IMR-90 (cell line): Measurements from ENCODE around the gene STAB1. TPM values are rescaled to one million over a fixed set of nuclear protein-coding genes. Genes with fewer than 3 reads are reported as not detected.

ENCODE experiments used
- ATAC-seq: fragments of 200-7000 bp; cut with Tn5 transposase; 2 replicates; pipeline ENCODE4 v1.9.1; 2020; ENCODE audit warnings: low read depth, mild to moderate bottlenecking, moderate library complexity
- BruUV-seq: library from RNA; stranded (reverse); fragments of 400-500 nt; replicated peaks from 2 replicates; lab custom pipeline; 2021; lab: Mats Ljungman, UMichigan
- CTCF ChIA-PET: fragments of 300-600 bp; formaldehyde crosslinking; extraction: SDS; loops from one replicate; lab custom pipeline; 2021; ENCODE audit warnings: antibody characterized with exemption; lab: Yijun Ruan, JAX
- POLR2A ChIA-PET: fragments of 300-600 bp; sonication (Branson Sonifier 250); formaldehyde crosslinking; loops from one replicate; lab custom pipeline; 2022; ENCODE audit warnings: antibody characterized with exemption; ENCODE audit not compliant: unreplicated experiment; lab: Charles Lee
- DNase-seq: peaks from one replicate; pipeline ENCODE4 v3.0.0; 2013
- H2AFZ ChIP-seq: replicated peaks from 2 replicates; pipeline ENCODE3; 2013; ENCODE audit warnings: low read length, mild to moderate bottlenecking; ENCODE audit not compliant: poor library complexity
- H2AK5ac ChIP-seq: 2 replicates; pipeline ENCODE4 v1.6.1; 2013; ENCODE audit warnings: low read depth, low read length, inconsistent platforms
- H2AK9ac ChIP-seq: replicated peaks from 2 replicates; pipeline ENCODE3; 2013; ENCODE audit warnings: mild to moderate bottlenecking, low read depth, low read length, moderate library complexity; ENCODE audit not compliant: poor library complexity
- H2BK120ac ChIP-seq: 2 replicates; pipeline ENCODE4 v1.6.1; 2013; ENCODE audit warnings: low read depth, low read length, inconsistent platforms
- H2BK15ac ChIP-seq: 3 replicates; pipeline ENCODE4 v1.6.1; 2013; ENCODE audit warnings: low read depth, low read length, inconsistent platforms
- H2BK20ac ChIP-seq: 2 replicates; pipeline ENCODE4 v1.6.1; 2013; ENCODE audit warnings: low read depth, mild to moderate bottlenecking, inconsistent platforms, low read length, moderate library complexity
- H2BK5ac ChIP-seq: 2 replicates; pipeline ENCODE4 v1.6.1; 2013; ENCODE audit warnings: mild to moderate bottlenecking, low read depth, low read length, inconsistent platforms; ENCODE audit not compliant: poor library complexity, severe bottlenecking
- H3K14ac ChIP-seq: replicated peaks from 2 replicates; pipeline ENCODE4 v1.6.1; 2013; ENCODE audit warnings: low read depth, low read length, inconsistent platforms
- H3K18ac ChIP-seq: 2 replicates; pipeline ENCODE4 v1.6.1; 2013; ENCODE audit warnings: low read depth, low read length, control low read depth
- H3K23ac ChIP-seq: 2 replicates; pipeline ENCODE4 v1.6.1; 2013; ENCODE audit warnings: low read depth, low read length, inconsistent platforms
- H3K27ac ChIP-seq: 2 replicates; pipeline ENCODE4 v1.5.1; 2013; ENCODE audit warnings: mild to moderate bottlenecking, control low read depth, low read length; ENCODE audit not compliant: insufficient read depth
- H3K27me3 ChIP-seq: 2 replicates; pipeline ENCODE4 v1.6.1; 2013; ENCODE audit warnings: low read length; ENCODE audit not compliant: control insufficient read depth, insufficient read depth
- H3K36me3 ChIP-seq: 2 replicates; pipeline ENCODE4 v1.6.1; 2013; ENCODE audit warnings: low read length, mixed read lengths; ENCODE audit not compliant: control insufficient read depth, insufficient read depth
- H3K4ac ChIP-seq: 2 replicates; pipeline ENCODE4 v1.6.1; 2013; ENCODE audit warnings: low read depth, low read length, inconsistent platforms
- H3K4me1 ChIP-seq: 2 replicates; pipeline ENCODE4 v1.6.1; 2013; ENCODE audit warnings: low read length, mixed read lengths; ENCODE audit not compliant: control insufficient read depth, insufficient read depth
- H3K4me2 ChIP-seq: 2 replicates; pipeline ENCODE4 v1.6.1; 2013; ENCODE audit warnings: low read depth, mild to moderate bottlenecking, control low read depth, low read length, moderate library complexity
- H3K4me3 ChIP-seq: 2 replicates; pipeline ENCODE4 v1.5.1; 2013; ENCODE audit warnings: low read depth, mild to moderate bottlenecking, control low read depth, low read length, moderate library complexity; ENCODE audit not compliant: insufficient read depth
- H3K56ac ChIP-seq: 2 replicates; pipeline ENCODE4 v1.6.1; 2013; ENCODE audit warnings: low read length, inconsistent platforms; ENCODE audit not compliant: insufficient read depth; ENCODE audit errors: extremely low read depth
- H3K79me1 ChIP-seq, 2 experiments: 2 replicates each; pipeline ENCODE4 v1.6.1; 2013; ENCODE audit warnings: low read length in 2 of 2, inconsistent platforms in 1 of 2, low read depth in 1 of 2
- H3K9ac ChIP-seq: 2 replicates; pipeline ENCODE4 v1.6.1; 2013; ENCODE audit warnings: low read depth, low read length, control low read depth
- H3K9me1 ChIP-seq: 2 replicates; pipeline ENCODE4 v1.6.1; 2013; ENCODE audit warnings: low read length, inconsistent platforms; ENCODE audit not compliant: insufficient read depth
- H3K9me3 ChIP-seq: 2 replicates; pipeline ENCODE4 v1.6.1; 2013; ENCODE audit warnings: low read length; ENCODE audit not compliant: control insufficient read depth, insufficient read depth
- H4K20me1 ChIP-seq: 2 replicates; pipeline ENCODE4 v1.6.1; 2013; ENCODE audit warnings: low read length, inconsistent platforms; ENCODE audit not compliant: insufficient read depth
- H4K5ac ChIP-seq: 2 replicates; pipeline ENCODE4 v1.6.1; 2013; ENCODE audit warnings: mild to moderate bottlenecking, low read depth, low read length, control low read depth
- H4K8ac ChIP-seq, 2 experiments: 2 replicates each; pipeline ENCODE4 v1.6.1; 2013; ENCODE audit warnings: low read depth in 2 of 2, low read length in 2 of 2, control low read depth in 1 of 2, inconsistent platforms in 1 of 2
- H4K91ac ChIP-seq: 2 replicates; pipeline ENCODE4 v1.6.1; 2013; ENCODE audit warnings: low read depth, low read length, inconsistent platforms; ENCODE audit not compliant: insufficient read depth
- BHLHE40 ChIP-seq: fragments of 150-350 bp; IDR thresholded peaks from 2 replicates; pipeline ENCODE4 v1.6.1; 2016; ENCODE audit warnings: mild to moderate bottlenecking, low read depth, low read length
- CEBPB ChIP-seq: IDR thresholded peaks from 2 replicates; pipeline ENCODE4 v1.6.1; 2012; ENCODE audit warnings: low read depth, low read length, improper control_type of control experiment
- CTCF ChIP-seq: conservative IDR thresholded peaks from 2 replicates; pipeline ENCODE4 v1.5.1; 2012; ENCODE audit warnings: mild to moderate bottlenecking, low read depth, low read length, improper control_type of control experiment
- ELK1 ChIP-seq: fragments of 150-350 bp; IDR thresholded peaks from 2 replicates; pipeline ENCODE4 v1.6.1; 2016; ENCODE audit warnings: low read depth, mild to moderate bottlenecking, low read length, moderate library complexity, borderline replicate concordance
- POLR2A ChIP-seq: IDR thresholded peaks from 2 replicates; pipeline ENCODE4 v1.6.1; 2012; ENCODE audit warnings: mild to moderate bottlenecking, low read depth, low read length
- RAD21 ChIP-seq: IDR thresholded peaks from 2 replicates; pipeline ENCODE4 v1.6.1; 2012; ENCODE audit warnings: low read length, improper control_type of control experiment
- RFX5 ChIP-seq: IDR thresholded peaks from 2 replicates; pipeline ENCODE4 v1.8.0; 2012; ENCODE audit warnings: low read depth, mild to moderate bottlenecking, low read length, moderate library complexity
- USF2 ChIP-seq: fragments of 150-350 bp; IDR thresholded peaks from 2 replicates; pipeline ENCODE4 v1.6.1; 2017; ENCODE audit warnings: mild to moderate bottlenecking, antibody characterized with exemption, low read length, low read depth
- WGBS, 2 experiments: methylation state at CpG; one replicate each; pipeline versions ENCODE4 v1.1.5 to v1.1.7; 2013; ENCODE audit warnings: missing lambda C conversion rate in 2 of 2; ENCODE audit not compliant: insufficient read length in 1 of 2; ENCODE audit errors: extremely low coverage in 2 of 2; 5-methylcytosine and 5-hydroxymethylcytosine counted together
- dilution Hi-C: fragments of 300-500 bp; cut with HindIII; formaldehyde crosslinking; loops from one replicate; pipeline ENCODE4 v1.14.3; 2018; ENCODE audit warnings: low sequenced_read_pairs; ENCODE audit not compliant: unreplicated experiment
- in situ Hi-C: fragments of 300-500 bp; cut with MboI; formaldehyde crosslinking; loops from 3 replicates; pipeline ENCODE4 v1.14.3; 2019; ENCODE audit warnings: low sequenced_read_pairs, inconsistent platforms, mixed read lengths
- intact Hi-C: fragments of 100-400 bp; cut with micrococcal nuclease; formaldehyde crosslinking; loops from 2 replicates; pipeline ENCODE4 v1.10.0; 2022
- polyA plus RNA-seq, 3 experiments: library from polyadenylated mRNA; depleted of rRNA; stranded (reverse); fragments of >200 nt; gene quantifications; 2 replicates each; pipeline ENCODE4 v1.2.3, GENCODE V29; 2012; ENCODE audit warnings: low replicate concordance in 1 of 3
- total RNA-seq: library from RNA; depleted of rRNA; stranded (reverse); fragments of >200 nt; gene quantifications from 2 replicates; pipeline ENCODE4 v1.2.3, GENCODE V29; 2012

STAB1 gene
- total and polyA plus RNA-seq, 2 of the 4 experiments (the other 2 are of a cell fraction), result not detected

- no peak overlapping the region for H3K4me2 ChIP-seq
- in situ Hi-C loops (no loop called here), dilution Hi-C loops (no loop called here), intact Hi-C loops (no loop called here)
- H3K4me1 ChIP-seq, result peaks cover 4% of the 10 kb centered on the region; the same call in 1 of the 2 replicates
- no peak for ATAC-seq
- H3K18ac ChIP-seq, result no peak overlapping the region
- H4K20me1 ChIP-seq, result peaks cover 12% of the 10 kb centered on the region; the same call in 1 of the 2 replicates
- H3K14ac ChIP-seq, result no peak overlapping the region
- no peak overlapping the region for H3K9ac ChIP-seq
- H3K23ac ChIP-seq, result no peak overlapping the region
- no peak overlapping the region for H2BK20ac ChIP-seq
- H3K4ac ChIP-seq, result no peak overlapping the region
- no peak overlapping the region for H4K5ac ChIP-seq
- CTCF ChIA-PET, result no interaction called here
- H3K27me3 ChIP-seq, result no peaks in the 10 kb centered on the region
- H3K9me1 ChIP-seq, result peaks cover 6% of the 10 kb centered on the region; the same call in 1 of the 2 replicates
- H2AFZ ChIP-seq, result no peak overlapping the region
- no peak overlapping the region for H2BK5ac ChIP-seq
- H3K9me3 ChIP-seq, result no peaks in the 10 kb centered on the region
- no peak overlapping the region for H3K56ac ChIP-seq
- DNase-seq, result peak; percentile 31
- H2AK5ac ChIP-seq, result no peak overlapping the region
- H3K4me3 ChIP-seq, result no peak overlapping the region
- WGBS, 2 experiments, result 92% methylated on average over 14 of the region's 23 CpGs; no CpG with 5 or more reads in 1 of the 2 experiments
- H3K27ac ChIP-seq, result no peak overlapping the region
- H2BK15ac ChIP-seq, result no peak overlapping the region
- POLR2A ChIA-PET, result no interaction called here
- peak overlapping the region; percentile 39 for H2AK9ac ChIP-seq
- H2BK120ac ChIP-seq, result no peak overlapping the region
- no peak overlapping the region for H4K91ac ChIP-seq
- BruUV-seq, result no TSS peak
- H4K8ac ChIP-seq, result no peak overlapping the region
- H3K36me3 ChIP-seq, result peaks cover 71% of the 10 kb centered on the region
- H3K79me1 ChIP-seq, result peaks cover 0 to 20% of the 10 kb centered on the region in 2 experiments; a peak in 2 of 4 replicates
- TF ChIP-seq CTCF (no peak), CEBPB (no peak), RFX5 (no peak), ELK1 (no peak), BHLHE40 (no peak), RAD21 (no peak), USF2 (no peak), POLR2A (no peak)
Measured at GRCh38 chr3:52490939-52491526, 4.1 kb upstream of the STAB1 start.
